ENCODE measurements around the gene KAZN.

Gene KAZN

DNA sequence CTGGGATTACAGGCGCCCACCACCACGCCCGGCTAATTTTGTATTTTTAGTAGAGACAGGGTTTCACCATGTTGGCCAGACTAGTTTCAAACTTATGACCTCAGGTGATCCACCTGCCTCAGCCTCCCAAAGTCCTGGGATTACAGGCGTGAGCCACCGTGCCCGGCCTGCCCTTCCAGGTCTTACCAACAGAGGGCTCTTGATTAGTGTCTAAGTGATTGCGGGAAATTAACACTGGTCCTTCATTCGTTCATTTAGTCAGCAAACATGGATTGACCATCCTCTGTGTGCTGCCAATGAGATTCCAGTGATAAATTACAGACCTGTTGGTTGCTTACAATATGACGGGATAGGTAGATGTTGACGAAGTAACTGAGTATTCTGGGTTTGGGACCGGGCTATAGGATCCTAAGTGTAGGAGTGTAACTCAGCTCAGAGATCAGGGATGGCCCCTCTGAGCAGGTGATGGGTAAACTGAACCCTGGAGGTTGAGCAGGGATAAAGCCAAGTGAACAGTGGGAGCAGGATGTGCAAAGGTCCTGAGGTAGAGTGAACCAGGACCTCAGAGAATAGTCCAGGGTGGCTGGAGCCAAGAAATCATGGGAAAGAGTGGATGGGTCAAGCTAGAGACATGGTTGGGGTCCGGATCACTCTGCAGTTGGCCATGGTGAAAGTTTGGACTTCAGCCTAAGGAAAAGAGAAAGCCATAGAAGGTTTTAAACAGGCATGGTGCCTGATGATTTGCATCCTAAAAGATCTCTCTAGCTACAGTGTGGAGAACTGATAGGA is 171.2 kb downstream of the KAZN start:
- no peak for DNase-seq (ENCODE audit: low read depth)

DNA sequence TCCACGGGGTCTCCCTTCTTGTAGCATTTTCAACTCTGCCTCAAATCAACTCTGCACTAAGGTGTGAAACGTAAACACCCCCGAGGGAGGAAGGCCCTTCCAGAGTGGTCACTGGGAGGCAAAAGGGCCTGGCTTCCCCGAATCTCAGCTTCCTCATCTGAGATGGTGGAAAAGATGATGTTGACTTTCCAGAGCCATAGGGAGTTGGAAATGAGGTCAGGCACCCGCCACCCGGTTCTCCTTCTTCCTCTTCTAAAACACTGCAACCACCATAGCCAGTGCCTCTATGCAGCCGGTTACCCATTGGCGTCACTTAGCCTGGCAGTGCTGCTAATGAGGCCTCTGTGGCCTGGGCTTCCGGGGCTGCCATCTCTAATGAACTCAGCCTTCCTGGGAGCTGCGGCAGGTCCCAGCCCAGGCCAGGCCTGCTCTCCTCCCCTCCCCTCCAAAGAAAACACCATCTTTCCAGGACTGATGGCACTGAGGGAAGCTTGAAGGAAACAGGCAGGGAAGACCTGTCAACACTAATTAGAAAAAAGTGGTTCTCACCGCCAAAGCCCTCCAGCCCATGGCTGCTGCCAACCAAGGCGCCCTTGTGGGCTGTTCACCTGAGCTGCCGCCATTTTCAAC is 175.0 kb downstream of the KAZN start:
- DNase-seq (ENCODE audit: low read depth): no peak

DNA sequence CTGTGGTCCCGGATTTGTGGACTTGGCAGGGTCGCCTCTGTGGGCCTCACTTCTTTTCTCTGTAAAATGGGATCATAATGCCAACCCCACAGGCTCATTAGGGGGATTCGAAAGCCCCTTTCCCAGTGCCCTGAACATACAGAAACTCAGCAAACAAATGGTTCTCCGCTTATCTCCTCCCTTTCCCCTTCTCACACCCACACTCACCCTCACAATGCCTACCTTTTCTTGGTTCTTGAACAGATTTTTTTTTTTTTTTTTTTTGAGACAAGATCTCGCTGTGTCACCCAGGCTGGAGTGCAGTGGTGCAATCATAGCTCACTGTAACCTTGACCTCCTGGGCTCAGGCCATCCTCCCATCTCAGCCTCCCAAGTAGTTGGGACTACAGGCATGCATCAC is 175.7 kb downstream of the KAZN start:
- DNase-seq (ENCODE audit: low read depth): no peak

DNA sequence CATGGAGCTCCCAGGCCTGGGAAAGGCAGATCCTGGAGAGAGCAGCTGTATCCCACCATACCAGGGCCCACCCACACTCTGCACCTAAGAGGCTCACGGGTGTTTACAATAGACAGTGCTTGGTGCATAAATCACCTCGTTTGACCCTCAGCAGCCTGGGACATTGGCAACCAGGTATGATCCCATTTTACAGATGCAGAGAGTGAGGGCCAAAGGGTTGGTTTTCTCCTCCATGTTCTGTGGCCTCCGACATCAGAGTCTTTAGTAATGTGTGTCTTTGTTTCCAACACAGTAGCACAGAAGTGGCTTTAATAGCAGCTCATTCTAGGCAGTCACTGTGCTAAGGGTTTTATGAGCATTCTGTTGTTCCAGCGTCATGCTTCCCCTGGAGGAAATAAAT is 176.5 kb downstream of the KAZN start:
- no peak for DNase-seq (ENCODE audit: low read depth)

- DNase-seq (ENCODE audit: low read depth): no peak
Observed at GRCh38 chr1:14775434-14775833, 176.9 kb downstream of the KAZN start.

- peak; percentile 84 for DNase-seq (ENCODE audit: low read depth)
Observed at GRCh38 chr1:14777516-14778506, 179.3 kb downstream of the KAZN start.

- no peak for DNase-seq (ENCODE audit: low read depth)
Observed at GRCh38 chr1:14778541-14778897, 180.0 kb downstream of the KAZN start.

DNA sequence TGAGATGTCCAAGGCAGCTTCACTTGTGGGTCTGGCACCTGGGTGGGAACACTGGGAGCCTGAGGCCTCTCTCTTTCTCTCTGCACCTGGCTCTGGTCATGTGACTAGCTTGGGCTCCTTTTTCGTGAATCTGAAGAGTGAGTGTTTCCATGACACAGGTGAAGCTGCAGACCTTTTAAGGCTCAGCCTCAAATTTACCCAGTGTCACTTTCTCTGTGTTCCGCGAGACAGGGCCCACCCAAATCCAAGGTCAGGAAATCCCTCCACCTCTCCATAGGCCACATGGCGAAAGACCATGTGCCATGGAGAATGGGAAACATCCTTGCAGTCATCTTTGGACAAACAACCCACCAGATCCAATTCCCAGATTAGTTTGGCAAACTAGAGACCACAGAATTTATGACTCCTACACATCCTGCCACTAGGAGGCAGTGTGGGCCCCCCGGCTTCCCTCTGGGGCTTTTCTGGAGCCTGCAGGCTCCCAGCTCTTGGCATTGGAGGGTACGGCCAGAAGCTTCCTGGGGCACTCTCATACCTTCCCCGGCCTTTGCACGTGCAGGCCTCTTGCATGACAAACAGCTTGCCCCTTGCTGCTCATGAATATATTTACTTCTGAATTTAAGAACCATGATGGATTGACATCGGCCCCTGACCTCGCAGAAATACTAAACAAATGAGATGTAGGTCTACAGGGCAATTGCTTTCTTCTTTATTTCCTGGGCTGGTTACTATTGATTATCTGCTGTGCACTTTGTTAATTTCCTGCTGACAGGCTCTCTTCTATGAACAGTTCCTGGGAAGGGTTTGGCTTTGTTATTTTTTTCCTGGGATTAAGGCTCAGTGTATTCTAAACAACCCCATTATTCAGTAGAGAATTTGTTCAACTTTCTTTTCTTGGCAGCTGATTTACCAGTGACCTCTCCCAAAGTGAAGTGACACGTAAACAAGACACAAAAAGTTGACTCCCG is 180.7 kb downstream of the KAZN start:
- DNase-seq (ENCODE audit: low read depth): no peak

DNA sequence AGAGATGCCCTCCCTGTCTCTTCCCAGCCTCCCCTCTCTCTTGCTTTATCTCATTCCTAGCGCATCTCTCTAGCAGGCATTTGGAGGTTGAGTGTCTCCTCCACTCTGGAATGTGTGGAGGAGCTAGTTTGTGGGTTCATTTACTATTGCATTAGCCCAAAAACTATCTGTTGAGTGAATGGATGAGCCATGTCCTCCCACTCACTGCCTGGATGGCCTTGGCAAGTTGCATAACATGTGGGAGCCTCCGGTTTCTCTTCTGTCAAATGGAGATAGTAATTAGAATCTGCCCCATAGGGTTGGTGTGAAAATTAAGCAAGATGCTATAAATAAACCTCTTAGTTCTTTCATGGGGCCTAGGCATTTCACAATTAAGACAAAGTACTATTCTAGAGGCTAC is 181.8 kb downstream of the KAZN start:
- DNase-seq (ENCODE audit: low read depth): no peak

DNA sequence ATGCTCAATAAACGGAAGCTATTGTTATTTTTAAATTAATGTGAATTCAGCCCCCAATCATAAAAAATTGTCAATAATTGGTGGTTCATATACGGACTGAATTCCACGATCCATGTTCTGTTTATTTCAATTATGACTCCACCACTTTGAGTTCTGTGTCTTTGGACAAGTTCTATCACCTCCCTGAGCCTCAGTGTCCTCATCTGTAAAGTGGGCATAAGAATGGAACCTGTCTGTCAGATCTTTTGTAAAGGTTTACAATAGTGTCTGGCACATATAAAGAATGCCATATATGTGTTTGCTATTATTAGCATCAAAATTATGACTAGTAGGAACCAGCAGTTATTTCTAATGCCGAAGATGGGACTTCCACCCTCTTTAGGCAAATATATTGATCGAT is 183.3 kb downstream of the KAZN start:
- no peak for DNase-seq (ENCODE audit: low read depth)

- peak; percentile 71 for DNase-seq (ENCODE audit: low read depth)
Observed at GRCh38 chr1:14782741-14783591, 184.5 kb downstream of the KAZN start.

DNA sequence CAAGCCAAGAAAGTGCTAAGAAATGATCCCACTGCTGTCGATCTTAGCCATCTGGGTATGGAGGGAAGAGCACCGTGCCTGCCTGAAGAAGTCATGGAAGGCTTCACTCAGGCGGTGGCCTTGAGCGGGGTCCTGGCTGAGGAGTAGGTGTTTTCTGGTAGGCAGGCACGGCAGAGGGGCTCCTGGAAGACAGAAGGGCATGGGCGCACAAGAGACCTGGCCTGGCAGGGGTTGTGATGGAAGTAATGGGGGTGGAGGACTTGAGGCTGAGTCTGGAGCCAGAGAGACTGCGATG is 185.1 kb downstream of the KAZN start:
- no peak for DNase-seq (ENCODE audit: low read depth)

DNA sequence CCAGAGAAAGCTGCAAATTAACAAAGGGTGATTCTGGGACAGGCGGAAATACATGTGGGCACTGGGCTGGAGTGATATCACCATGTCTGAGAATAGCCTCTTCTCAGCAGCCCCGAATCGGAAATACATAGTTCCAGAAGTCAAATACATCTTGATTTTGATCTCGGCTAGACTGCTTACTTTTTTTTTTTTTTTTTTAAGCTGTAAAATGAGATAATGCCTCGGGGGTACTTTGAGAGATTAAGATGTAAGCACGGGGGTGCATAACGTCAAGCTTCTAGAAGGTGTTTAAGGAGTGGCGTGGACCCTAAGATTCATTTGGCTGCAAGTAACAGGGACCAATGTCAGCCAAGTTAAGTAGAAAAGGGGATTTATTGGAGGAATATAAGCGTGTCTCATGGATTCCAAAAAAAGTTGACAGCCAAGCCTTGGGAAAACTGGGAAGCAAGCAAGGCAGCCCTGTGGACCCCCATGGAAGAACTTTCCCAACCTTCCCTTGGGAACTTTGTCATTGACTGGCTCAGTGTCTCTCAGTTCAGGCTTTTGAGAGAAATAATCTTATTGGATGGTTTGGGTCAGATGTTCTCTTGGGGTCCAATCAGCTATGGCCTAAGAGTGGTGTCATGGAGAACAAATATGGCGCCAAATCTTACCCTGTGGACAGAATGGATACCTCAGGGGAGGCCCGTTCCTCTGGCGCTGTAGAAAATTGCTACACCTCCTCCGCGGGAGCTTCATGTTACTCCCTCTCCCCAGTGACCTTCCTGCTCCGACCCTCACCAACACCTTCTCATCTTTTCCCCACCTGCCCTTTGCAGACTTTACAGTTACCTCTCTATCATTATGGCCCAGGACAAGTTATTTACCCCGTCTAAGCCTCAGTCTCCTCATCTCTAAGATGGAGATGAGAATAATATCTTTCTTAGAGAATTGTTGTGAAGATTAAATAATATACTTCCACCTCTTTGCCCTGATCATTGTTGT is 186.6 kb downstream of the KAZN start:
- DNase-seq (ENCODE audit: low read depth): peak; percentile 74

- no peak for DNase-seq (ENCODE audit: low read depth)
Observed at GRCh38 chr1:14786109-14786675, 187.7 kb downstream of the KAZN start.

DNA sequence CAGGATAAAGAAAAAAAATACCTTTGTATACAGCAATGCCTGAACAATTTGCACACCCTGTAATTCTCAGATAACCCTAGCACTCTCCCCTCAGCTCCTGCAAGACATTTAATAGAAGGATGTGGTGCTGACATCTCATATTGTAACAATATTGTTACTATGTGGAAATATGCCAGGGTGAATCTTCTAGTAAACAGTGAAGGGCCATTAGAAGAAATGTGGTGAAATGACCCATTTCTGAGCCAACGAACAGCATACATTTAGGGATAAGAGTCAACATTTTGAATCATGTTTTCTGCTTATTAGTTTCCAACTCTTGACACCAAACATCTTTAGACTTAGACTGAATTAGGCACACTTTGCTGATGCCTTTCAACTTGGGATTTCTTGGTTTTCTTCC is 188.2 kb downstream of the KAZN start:
- no peak for DNase-seq (ENCODE audit: low read depth)

- no peak for DNase-seq (ENCODE audit: low read depth)
Observed at GRCh38 chr1:14787604-14788003, 189.1 kb downstream of the KAZN start.

GRCh38 chr1:14788080-14788479 is 189.6 kb downstream of the KAZN start:
- no peak for DNase-seq (ENCODE audit: low read depth)

DNA sequence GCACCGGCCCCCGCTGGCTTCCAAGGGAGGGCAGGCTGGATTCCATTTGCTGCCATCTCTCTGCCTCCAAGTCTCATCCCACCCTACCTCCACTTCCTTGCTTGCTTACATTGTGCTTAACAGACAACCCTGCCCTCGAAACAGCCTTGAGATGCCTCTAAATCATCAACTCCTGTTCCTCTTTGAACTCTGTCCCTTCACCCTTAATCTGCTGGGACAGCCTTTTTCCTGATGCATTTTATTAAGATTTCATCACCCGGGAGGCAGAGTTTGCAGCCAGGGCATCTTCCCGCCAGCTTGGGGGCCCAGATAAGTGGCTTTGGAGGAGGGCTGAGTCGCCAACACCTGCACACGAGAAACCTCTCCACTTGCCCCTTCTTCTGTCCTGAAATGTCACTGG is 192.5 kb downstream of the KAZN start:
- DNase-seq (ENCODE audit: low read depth): no peak

DNA sequence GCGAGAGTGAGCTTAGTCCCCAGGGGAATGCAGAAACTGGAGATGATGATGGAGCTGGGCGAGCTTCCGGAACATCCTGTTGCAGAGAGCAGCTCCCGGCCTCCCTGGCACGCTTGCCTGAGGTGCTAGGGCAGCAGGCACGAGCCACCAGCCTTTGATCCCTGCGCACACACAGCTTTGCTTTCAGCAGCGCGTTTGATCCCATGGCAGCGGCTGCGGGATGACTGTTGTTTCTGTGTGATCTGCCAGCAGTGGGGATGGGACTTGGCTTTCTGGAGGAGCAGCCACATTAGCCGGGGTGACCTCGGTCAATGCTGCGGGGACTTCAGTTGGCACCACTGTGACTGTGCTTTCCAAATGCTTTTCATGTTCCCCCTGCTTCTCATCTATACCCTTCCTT is 193.2 kb downstream of the KAZN start:
- DNase-seq (ENCODE audit: low read depth): no peak

Measured in CMK (cell line).